ENCODE measurements around the gene STX3.
"Not testable (repeated sequence)": the region's sequence is repeated elsewhere in the genome, so short reads cannot be mapped to it uniquely, and the experiment has no call there.

Gene STX3

DNA sequence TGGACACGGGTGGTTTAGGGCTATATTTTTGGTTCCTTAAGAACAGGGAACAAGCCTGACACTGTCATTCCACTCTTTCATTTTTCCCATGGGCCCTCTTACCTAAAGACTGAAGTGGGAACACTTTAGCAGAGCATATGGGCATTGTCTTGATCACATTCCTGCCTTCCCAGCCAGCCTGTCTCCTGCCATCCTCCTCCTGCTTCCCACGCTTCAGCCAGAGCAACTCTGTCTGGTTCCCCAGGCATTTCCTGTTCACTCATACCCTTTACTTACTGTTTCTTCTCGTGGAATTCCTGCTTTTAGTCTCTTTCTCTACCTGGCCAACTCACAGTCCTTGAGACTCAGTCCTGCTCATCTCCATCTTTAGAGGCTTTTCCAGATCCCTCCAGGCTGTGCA, 32.6 kb downstream of the STX3 start:
- no peak for DNase-seq (ENCODE audit: low read depth in 1 of 2, low spot score in 1 of 2)

GRCh38 chr11:59791639-59792038, 36.5 kb downstream of the STX3 start:
- DNase-seq (ENCODE audit: low read depth in 1 of 2, low spot score in 1 of 2): no peak

DNA sequence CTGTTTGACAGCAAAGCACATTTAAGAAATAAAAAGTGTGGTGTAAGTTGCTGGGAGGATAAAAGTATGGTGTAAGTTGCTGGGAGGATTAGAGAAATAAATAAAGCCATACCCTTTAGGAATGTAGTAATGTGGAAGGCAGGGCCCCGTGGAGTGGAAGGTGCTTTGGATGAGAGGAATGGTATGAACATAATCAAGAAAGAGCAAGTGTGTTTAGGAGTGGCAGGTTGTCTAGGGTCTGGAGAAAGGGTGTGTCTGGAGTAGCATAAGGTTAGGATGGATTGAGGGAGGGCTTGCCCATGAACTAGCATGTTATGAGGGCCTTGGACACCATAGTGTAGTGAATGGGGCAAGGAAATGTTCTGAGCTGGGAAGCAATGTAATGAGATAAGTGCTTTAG, 37.3 kb downstream of the STX3 start:
- DNase-seq (ENCODE audit: low read depth in 1 of 2, low spot score in 1 of 2): no peak

DNA sequence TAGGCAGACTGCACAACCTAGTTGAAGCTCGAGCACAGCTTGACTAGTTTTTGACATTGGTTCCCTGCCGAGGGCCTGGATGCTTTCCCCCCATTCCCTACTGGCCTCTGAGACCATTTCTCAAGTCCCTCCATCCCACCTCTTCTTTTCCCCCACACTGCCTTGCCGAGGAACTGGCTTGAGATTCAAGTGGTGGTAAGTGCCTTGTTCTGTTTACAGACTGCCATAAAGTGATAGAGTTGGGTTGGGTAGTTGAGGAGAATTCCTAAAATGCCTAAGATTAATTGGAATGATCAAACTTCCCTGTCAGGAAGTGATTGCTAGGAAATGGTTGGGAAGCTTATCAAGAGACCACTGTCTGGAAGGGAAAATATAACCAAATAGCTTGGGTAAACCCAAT, 39.2 kb downstream of the STX3 start:
- DNase-seq (ENCODE audit: low read depth in 1 of 2, low spot score in 1 of 2): no peak

DNA sequence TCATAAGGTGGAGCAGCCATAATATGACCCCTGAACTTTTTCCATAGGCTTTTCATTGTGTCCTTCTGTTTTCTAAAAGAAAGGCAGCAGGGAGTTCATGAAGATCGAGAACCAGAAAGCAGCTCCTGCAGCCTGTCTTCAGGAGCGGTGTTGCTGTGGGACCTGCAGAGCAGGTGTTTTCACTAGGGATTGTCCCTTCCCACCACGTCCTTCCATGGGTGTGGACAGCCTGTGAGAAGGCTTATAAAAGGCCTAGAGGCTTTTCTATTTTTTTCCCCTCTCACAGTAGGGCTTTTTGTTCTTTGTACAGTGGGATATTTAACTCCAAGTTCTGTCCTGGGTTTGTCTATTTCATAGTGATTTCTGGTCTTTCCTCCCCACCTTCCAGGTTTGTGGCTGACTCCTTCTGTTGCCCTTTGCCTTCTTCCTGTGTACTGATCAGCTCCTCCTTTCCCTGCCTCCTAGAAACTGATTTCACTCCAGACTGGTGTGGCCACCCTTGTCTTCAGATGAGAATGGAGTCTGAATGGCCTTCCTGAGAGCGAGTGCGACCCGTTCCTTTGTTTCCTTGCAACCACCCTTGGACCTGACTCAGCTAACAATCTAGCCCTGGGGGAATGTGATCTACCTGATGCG, 45.3 kb downstream of the STX3 start:
- DNase-seq (ENCODE audit: low read depth in 1 of 2, low spot score in 1 of 2): no peak

GRCh38 chr11:59801160-59801706, 46.1 kb downstream of the STX3 start:
- DNase-seq (ENCODE audit: low read depth in 1 of 2, low spot score in 1 of 2): no peak

DNA sequence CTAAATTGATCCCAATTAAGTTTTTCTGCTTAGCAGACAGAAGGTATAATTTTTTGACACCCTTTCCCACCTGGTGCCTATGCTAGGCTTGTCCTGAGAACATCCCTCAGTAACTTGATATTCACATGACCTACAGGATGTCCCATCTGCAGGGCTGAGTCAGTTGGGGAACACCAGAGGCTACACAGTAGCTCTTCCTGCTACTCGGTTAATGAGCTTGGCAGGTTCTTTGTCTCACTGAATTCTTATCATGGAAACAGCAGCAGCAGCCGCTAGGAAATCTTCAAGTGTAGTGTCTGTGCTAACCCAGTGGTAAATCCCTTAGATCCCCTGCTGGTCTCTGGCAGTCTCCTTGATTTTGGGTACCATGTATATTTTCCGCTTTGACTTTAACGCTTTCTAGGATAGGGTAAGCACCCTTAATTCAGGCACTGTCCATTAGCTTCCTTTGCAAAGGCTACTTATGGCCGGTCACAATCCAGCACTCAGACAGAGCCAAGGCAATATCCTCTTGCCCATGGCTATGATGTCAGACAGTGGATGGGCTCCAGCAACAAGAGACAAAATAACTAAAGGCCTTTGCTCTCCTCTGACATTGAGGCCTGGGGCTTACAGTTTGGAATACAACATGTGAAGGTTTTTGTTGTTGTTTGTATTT, 46.9 kb downstream of the STX3 start:
- no peak for DNase-seq (ENCODE audit: low read depth in 1 of 2, low spot score in 1 of 2)

- no peak for DNase-seq (ENCODE audit: low read depth in 1 of 2, low spot score in 1 of 2)
Measured at GRCh38 chr11:59802639-59803176, 47.5 kb downstream of the STX3 start.

GRCh38 chr11:59804061-59804460, 48.9 kb downstream of the STX3 start:
- no peak for DNase-seq (ENCODE audit: low read depth in 1 of 2, low spot score in 1 of 2)

GRCh38 chr11:59807047-59807610, 52.0 kb downstream of the STX3 start:
- no peak for DNase-seq (ENCODE audit: low read depth in 1 of 2, low spot score in 1 of 2)

DNA sequence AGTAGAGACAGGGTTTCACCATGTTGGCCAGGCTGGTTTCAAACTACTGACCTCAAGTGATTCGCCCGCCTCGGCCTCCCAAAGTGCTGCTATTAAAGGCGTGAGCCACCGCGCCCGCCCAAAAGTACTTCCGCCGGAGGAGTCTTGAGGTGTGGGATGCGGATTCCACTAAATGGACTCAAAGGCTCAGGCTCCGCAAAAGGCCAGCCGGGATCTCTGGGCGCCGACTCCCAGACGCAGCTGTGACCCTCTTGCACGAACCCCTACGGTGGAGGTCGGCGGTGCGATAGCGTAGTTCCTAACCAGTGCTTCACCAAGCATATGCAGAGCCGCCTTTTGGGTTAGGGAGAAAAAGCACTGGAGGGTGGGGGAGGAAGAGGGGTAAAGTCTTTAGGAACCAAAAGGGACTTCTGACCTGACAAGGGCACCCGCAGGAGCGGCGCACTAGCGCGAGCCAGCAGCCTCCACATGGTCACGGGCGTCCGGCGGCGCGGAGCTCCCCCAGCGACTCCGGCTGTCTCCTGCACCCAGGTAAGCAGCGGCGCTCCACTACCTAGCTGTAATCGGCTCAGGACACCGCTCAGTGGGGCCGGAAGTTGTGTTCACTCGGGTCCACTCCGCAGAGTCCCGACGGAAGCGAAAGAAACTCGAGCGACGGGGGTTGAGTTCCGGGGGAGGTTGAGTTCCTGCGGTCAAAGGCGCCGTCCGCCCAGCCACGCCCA, 55.2 kb downstream of the STX3 start, which contains the start of gene MRPL16:
Gene MRPL16 (minus strand): TSS at position 590 of the 722 bp plus-strand sequence. CDS start 120 bp downstream, at position 470.
- peak; percentile 79 to 84 for DNase-seq (ENCODE audit: low read depth in 1 of 2, low spot score in 1 of 2)

DNA sequence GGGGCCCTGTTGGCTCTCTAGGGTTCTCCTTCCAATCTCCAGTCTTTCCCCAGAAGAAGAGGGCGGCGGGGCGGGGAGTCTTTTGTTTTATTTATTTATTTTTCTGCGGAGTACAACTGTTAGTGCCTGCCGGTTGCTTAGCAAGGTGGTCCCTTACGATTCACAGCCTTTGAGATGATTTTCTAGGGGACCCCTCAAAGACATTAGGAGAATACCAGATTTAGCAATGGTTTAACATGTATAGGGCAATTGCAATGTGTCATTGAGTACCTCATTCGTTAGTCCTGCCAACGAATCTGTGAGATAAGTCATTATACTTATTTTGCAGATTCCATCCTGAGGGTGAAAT, 55.7 kb downstream of the STX3 start:
- DNase-seq (ENCODE audit: low read depth in 1 of 2, low spot score in 1 of 2): no peak

GRCh38 chr11:59812220-59812619, 57.0 kb downstream of the STX3 start:
- DNase-seq (ENCODE audit: low read depth in 1 of 2, low spot score in 1 of 2): no peak

DNA sequence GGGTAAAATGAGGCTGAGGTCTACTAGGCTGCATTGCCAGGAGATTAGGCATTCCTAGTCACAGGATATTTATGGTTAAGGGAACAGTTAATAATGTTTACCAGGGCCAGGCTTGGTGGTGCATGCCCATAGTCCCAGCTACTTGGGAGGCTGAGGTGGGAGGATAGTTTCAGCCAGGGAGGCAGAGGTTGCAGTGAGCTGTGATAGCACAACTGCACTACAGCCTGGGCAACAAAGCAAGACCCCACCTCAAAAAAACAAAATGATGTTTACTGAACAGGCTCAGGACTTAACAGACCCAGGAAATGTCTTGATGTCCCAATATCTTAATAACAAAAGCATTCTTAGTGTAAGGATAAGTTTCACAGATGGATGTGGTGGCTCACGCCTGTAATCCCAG, 58.2 kb downstream of the STX3 start:
- no peak for DNase-seq (ENCODE audit: low read depth in 1 of 2, low spot score in 1 of 2)

DNA sequence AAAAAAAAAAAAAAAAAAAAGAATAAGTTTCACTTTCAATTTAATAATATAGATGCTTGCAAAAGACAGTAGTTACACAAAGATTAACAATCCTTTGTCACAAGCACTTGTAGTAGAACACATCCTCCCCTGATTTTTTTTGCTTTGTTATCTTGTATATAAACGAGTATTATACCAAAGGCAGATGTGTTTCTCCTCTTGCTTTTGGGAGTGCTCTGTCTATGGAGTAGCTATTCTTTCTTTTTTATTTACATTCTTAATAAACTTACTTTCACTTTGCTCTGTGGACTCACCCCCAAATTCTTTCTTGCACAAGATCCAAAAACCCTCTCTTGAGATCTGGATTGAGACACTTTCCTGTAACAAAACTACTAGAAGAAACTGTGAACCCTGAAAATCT, 58.8 kb downstream of the STX3 start:
- DNase-seq (ENCODE audit: low read depth in 1 of 2, low spot score in 1 of 2): no peak

DNA sequence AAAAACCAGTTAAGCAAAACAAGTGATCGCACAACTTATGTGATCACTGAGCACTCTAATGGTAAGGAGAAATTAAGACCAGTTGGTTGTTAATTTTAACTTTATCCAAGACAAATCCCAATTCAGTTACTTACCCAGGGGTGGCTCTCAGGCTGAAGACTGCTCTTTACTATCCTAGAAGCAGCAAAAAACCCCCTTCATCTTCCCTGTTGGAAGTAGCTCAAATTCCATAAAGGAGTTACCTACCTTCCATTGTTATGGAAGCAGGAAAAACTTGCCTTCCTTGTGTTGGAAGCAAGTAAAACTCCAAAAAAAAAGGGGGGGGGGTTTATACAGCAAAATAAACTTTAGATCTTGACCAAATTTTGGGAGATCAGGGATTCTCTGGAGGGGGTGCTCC, 60.6 kb downstream of the STX3 start:
- DNase-seq (ENCODE audit: low read depth in 1 of 2, low spot score in 1 of 2): no peak

- DNase-seq (ENCODE audit: low read depth in 1 of 2, low spot score in 1 of 2): not testable (repeated sequence)
Measured at GRCh38 chr11:59816434-59816833, 61.3 kb downstream of the STX3 start.

DNA sequence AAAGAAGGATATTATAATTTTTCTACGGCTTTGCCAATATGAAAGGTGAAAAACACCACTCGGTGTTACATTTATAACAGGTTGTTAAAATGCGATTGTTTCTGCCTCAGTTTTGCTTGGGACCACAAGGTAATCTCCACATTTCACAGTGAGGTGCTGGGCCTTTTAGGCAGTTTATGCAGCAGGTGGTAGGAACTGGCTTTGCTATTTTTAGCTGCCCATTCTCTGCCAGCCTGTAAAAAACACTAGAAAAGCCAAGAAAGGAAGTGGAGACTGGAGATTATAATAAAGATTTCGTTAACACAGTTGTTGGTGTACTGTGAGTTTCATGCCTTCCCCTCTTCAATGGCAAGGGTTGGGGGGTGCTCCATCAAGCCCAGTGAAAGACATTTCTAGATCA, 63.4 kb downstream of the STX3 start:
- no peak for DNase-seq (ENCODE audit: low read depth in 1 of 2, low spot score in 1 of 2)

DNA sequence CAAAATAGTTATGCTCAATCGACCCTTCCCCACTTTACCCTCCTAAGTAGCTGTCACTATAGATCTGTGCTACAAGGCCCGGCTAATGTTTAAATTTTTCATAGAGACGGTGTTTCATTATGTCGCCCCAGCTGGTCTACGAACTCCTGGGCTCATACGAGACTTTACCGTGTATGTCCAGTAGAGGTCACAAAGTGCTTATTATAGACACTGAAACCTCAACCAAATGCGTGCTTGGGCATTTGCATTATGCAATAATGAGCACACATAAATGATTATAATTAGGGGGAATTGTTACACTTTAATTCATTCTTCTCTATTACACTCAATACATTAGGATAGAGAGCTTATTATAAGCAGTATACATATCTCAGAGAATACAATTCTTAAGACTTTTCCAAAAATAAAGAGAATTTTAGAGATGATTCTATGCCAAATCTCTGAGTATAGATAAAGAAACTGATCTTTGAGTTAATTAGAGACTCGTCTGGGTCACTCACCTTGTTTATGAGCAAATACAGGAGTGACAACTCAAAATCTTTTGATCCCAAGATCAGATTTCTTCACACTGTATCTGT, 67.9 kb downstream of the STX3 start:
- DNase-seq (ENCODE audit: low read depth in 1 of 2, low spot score in 1 of 2): no peak

DNA sequence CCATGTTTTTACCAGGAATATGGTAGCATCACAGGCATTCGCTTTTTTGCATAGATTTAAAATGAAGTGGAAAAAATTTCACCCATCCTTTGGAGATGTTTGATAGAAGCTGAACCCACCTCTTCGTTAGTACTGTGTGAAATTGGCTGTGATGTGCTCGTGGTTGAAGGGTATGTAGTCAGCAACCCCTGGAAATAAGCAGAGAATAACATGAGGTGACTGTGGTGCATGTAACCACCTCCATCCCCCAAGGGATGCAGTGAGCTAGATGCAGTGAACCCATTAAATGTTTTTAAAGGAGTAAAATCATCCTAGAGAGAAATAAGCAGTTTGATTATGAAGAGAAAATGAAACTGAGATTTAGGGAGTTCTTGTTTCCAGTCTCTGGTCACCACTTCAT, 74.2 kb downstream of the STX3 start:
- DNase-seq (ENCODE audit: low read depth in 1 of 2, low spot score in 1 of 2): no peak

DNA sequence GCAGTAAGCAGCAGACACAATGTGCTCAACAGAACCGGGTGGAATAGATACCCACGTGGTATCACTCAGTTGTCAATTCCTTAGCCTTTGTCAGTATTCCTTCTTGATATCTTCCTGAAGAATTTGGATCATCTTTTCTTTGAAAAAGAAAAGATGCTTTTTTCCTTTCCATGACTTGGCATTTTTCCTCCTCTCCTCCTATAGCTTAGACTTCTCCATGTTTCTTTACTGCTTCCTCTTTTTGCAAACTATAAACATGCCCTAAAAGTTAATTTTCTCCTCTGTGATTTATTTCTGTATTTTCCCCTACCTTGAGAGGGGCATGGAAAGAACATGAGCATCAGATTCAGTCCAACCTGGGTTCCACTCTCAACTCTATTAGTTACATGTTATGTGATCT, 78.4 kb downstream of the STX3 start:
- no peak for DNase-seq (ENCODE audit: low read depth in 1 of 2, low spot score in 1 of 2)

Data from activated T-helper 1 cell treated with anti-CD3 and anti-CD28 coated beads, Interleukin-2, amount 50 U/mL, for 16 hours (primary cell).